Measurements from ENCODE around the gene SARS1. TPM values are rescaled to one million over a fixed set of nuclear protein-coding genes. Genes with fewer than 3 reads are reported as not detected.

SARS1 gene, protein sequence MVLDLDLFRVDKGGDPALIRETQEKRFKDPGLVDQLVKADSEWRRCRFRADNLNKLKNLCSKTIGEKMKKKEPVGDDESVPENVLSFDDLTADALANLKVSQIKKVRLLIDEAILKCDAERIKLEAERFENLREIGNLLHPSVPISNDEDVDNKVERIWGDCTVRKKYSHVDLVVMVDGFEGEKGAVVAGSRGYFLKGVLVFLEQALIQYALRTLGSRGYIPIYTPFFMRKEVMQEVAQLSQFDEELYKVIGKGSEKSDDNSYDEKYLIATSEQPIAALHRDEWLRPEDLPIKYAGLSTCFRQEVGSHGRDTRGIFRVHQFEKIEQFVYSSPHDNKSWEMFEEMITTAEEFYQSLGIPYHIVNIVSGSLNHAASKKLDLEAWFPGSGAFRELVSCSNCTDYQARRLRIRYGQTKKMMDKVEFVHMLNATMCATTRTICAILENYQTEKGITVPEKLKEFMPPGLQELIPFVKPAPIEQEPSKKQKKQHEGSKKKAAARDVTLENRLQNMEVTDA
- total RNA-seq (2022): 381 and 492 TPM in 2 replicates
- Bru-seq, nascent RNA: percentile 97 among the genes with signal in this experiment
- percentile 98 among the genes with signal in this experiment for BruChase-seq, experiment 1, labeled RNA remaining after a 6-hour chase
- percentile 97 among the genes with signal in this experiment for BruChase-seq, experiment 2, labeled RNA remaining after a 2-hour chase
- long read RNA-seq, transcript SARS-202 (12 exons, 1,882 nt): minor isoform, 14 of 1,561 reads
- long read RNA-seq, transcript SARS-201 (11 exons, 1,852 nt): major isoform, 1,175 of 1,561 reads
- long read RNA-seq, transcript SARS-206 (2 exons, 804 nt): minor isoform, 104 of 1,561 reads
- long read RNA-seq, partial matches to known transcripts: 24 of 1,561 reads
- long read RNA-seq, other reads (novel, unspliced or antisense): 242 of 1,561 reads

GRCh38 chr1:109213824-109214693, at the start of gene SARS1:
SARS1 (plus strand) TSS chr1:109213918; CDS start chr1:109213993, 75 bp downstream.
- H3K36me3 Mint-ChIP-seq (ENCODE audit: insufficient read depth, unreplicated experiment): peaks cover 36% of the 10 kb centered on the region
- TF ChIP-seq, protein P1, sequence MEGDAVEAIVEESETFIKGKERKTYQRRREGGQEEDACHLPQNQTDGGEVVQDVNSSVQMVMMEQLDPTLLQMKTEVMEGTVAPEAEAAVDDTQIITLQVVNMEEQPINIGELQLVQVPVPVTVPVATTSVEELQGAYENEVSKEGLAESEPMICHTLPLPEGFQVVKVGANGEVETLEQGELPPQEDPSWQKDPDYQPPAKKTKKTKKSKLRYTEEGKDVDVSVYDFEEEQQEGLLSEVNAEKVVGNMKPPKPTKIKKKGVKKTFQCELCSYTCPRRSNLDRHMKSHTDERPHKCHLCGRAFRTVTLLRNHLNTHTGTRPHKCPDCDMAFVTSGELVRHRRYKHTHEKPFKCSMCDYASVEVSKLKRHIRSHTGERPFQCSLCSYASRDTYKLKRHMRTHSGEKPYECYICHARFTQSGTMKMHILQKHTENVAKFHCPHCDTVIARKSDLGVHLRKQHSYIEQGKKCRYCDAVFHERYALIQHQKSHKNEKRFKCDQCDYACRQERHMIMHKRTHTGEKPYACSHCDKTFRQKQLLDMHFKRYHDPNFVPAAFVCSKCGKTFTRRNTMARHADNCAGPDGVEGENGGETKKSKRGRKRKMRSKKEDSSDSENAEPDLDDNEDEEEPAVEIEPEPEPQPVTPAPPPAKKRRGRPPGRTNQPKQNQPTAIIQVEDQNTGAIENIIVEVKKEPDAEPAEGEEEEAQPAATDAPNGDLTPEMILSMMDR (IDR thresholded peaks at IDR 0.05; ENCODE audit: unreplicated experiment): no peak
- peak within 1 kb of the TSS; percentile 98 for H3K4me3 Mint-ChIP-seq (ENCODE audit: unreplicated experiment)
- CTCF ChIA-PET: interaction anchor here (0.5 to 11.3 kb wide), 11 partner anchors 9 to 1220 kb away, joined by 3 to 95 read pairs (median 3); partner anchors contain the start of gene CELSR2
- H3K27me3 Mint-ChIP-seq (ENCODE audit: insufficient read depth, unreplicated experiment): no peaks in the 10 kb centered on the region
- H3K27ac Mint-ChIP-seq (ENCODE audit: low read depth, unreplicated experiment): peak within 1 kb of the TSS; percentile 98
- peak; percentile 85 for DNase-seq (ENCODE audit: unreplicated experiment)
- intact Hi-C loops (cut with micrococcal nuclease): no loop called here
- BruUV-seq (replicated peaks): TSS peak; percentile 99
- peaks cover 31% of the 10 kb centered on the region for H3K4me1 Mint-ChIP-seq (ENCODE audit: insufficient read depth, unreplicated experiment)
- H3K9me3 Mint-ChIP-seq (ENCODE audit: unreplicated experiment): no peaks in the 10 kb centered on the region
- POLR2A ChIA-PET: interaction anchor here (0.5 to 4.3 kb wide), 44 partner anchors 9 to 762 kb away, joined by 3 to 72 read pairs (median 5); partner anchors contain the start of genes CELSR2, CLCC1, GNAI3 and GNAT2

- DNase-seq (ENCODE audit: unreplicated experiment): no peak
- TF ChIP-seq, protein P1 (IDR thresholded peaks at IDR 0.05; ENCODE audit: unreplicated experiment): no peak
- no TSS peak for BruUV-seq (replicated peaks)
- Mint-ChIP-seq H3K36me3 (ENCODE audit: insufficient read depth, unreplicated experiment) (no peaks in the 10 kb centered on the region), H3K4me1 (ENCODE audit: insufficient read depth, unreplicated experiment) (peaks cover 9% of the 10 kb centered on the region), H3K9me3 (ENCODE audit: unreplicated experiment) (no peaks in the 10 kb centered on the region), H3K4me3 (ENCODE audit: unreplicated experiment) (no peak overlapping the region), H3K27ac (ENCODE audit: low read depth, unreplicated experiment) (no peak overlapping the region), H3K27me3 (ENCODE audit: insufficient read depth, unreplicated experiment) (no peaks in the 10 kb centered on the region)
- CTCF ChIA-PET: interaction anchor here (0.6 to 2.0 kb wide), 2 partner anchors 10 to 46 kb away, joined by 4 to 5 read pairs; no protein-coding TSS in a partner anchor
- intact Hi-C loops (cut with micrococcal nuclease): no loop called here
- POLR2A ChIA-PET: interaction anchor here (0.6 kb wide), 1 partner anchor 865 kb away, joined by 3 read pairs; no protein-coding TSS in a partner anchor
Measured at GRCh38 chr1:109164538-109164937, 49.2 kb upstream of the SARS1 start.

DNA sequence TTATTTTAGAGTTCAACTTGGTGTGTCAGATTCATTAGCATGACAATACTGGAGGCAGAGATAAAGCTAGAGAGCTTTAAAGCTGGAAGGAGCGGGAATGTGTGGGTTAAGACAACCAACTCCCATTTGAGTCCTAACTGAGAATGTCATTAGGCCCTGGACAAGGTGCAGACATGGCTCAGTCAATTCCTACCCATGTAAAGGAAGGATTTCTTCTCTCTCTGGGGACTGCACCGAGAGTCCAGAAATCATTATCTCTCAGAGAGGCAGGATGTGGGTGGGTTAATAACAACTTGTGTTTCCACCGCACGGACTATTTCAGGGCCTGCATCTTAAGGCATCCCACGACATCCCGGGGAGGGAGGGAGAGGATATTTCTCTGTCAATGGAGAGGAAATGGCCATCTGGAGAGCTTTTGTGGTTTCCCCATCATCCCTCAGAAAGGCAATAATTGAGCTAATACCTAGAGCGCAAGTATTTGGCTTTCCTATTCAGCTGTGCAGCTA, 46.7 kb upstream of the SARS1 start:
- H3K27ac Mint-ChIP-seq (ENCODE audit: low read depth, unreplicated experiment): no peak overlapping the region
- CTCF ChIA-PET: interaction anchor here (0.7 to 1.6 kb wide), 2 partner anchors 46 to 54 kb away, joined by 4 to 7 read pairs; a partner anchor contains a TSS
- no peaks in the 10 kb centered on the region for H3K9me3 Mint-ChIP-seq (ENCODE audit: unreplicated experiment)
- BruUV-seq (replicated peaks): no TSS peak
- intact Hi-C loops (cut with micrococcal nuclease): no loop called here
- no peaks in the 10 kb centered on the region for H3K36me3 Mint-ChIP-seq (ENCODE audit: insufficient read depth, unreplicated experiment)
- POLR2A ChIA-PET: no interaction called here
- TF ChIP-seq, protein P1 (IDR thresholded peaks at IDR 0.05; ENCODE audit: unreplicated experiment): no peak
- no peaks in the 10 kb centered on the region for H3K27me3 Mint-ChIP-seq (ENCODE audit: insufficient read depth, unreplicated experiment)
- no peak for DNase-seq (ENCODE audit: unreplicated experiment)
- H3K4me1 Mint-ChIP-seq (ENCODE audit: insufficient read depth, unreplicated experiment): peaks cover 4% of the 10 kb centered on the region
- no peak overlapping the region for H3K4me3 Mint-ChIP-seq (ENCODE audit: unreplicated experiment)

Measured in MCF 10A (cell line).